ENCODE measurements around the gene TJP1. TPM values are rescaled to one million over a fixed set of nuclear protein-coding genes. Genes with fewer than 3 reads are reported as not detected.
"Not testable (repeated sequence)": the region's sequence is repeated elsewhere in the genome, so short reads cannot be mapped to it uniquely, and the experiment has no call there.

TJP1 gene
- total RNA-seq, 1 donor from 2014 or later = 122 TPM

GRCh38 chr15:29750754-29751153 is 71.5 kb downstream of the TJP1 start:
- no peak for DNase-seq

- DNase-seq = no peak
Measured at GRCh38 chr15:29749365-29750086, 72.7 kb downstream of the TJP1 start.

GRCh38 chr15:29747837-29748417 is 74.3 kb downstream of the TJP1 start:
- peak; percentile 55 for DNase-seq

GRCh38 chr15:29743475-29743874 is 78.8 kb downstream of the TJP1 start:
- DNase-seq = no peak

GRCh38 chr15:29740692-29741311 is 81.5 kb downstream of the TJP1 start:
- peak; percentile 17 for DNase-seq

GRCh38 chr15:29736744-29737020 is 85.6 kb downstream of the TJP1 start:
- peak; percentile 85 for DNase-seq

- DNase-seq = no peak
Measured at GRCh38 chr15:29736012-29736743, 86.1 kb downstream of the TJP1 start.

- DNase-seq = no peak
Measured at GRCh38 chr15:29734917-29735572, 87.2 kb downstream of the TJP1 start.

- DNase-seq = no peak
Measured at GRCh38 chr15:29731865-29732264, 90.4 kb downstream of the TJP1 start.

GRCh38 chr15:29730471-29730870 is 91.8 kb downstream of the TJP1 start:
- not testable (repeated sequence) for DNase-seq

- DNase-seq = no peak
Measured at GRCh38 chr15:29728418-29728817, 93.8 kb downstream of the TJP1 start.

- DNase-seq = no peak
Measured at GRCh38 chr15:29727871-29728270, 94.4 kb downstream of the TJP1 start.

GRCh38 chr15:29726553-29726952 is 95.7 kb downstream of the TJP1 start:
- DNase-seq = no peak

GRCh38 chr15:29724026-29724425 is 98.2 kb downstream of the TJP1 start:
- no peak for DNase-seq

- DNase-seq = no peak
Measured at GRCh38 chr15:29713784-29714183, 108.5 kb downstream of the TJP1 start.

- DNase-seq = no peak
Measured at GRCh38 chr15:29712149-29712885, 110.0 kb downstream of the TJP1 start.

- no peak for DNase-seq
Measured at GRCh38 chr15:29711531-29711930, 110.7 kb downstream of the TJP1 start.

- no peak for DNase-seq
Measured at GRCh38 chr15:29708519-29708918, 113.7 kb downstream of the TJP1 start.

- no peak for DNase-seq
Measured at GRCh38 chr15:29704950-29705597, 117.2 kb downstream of the TJP1 start.

- DNase-seq = no peak
Measured at GRCh38 chr15:29701151-29701550, 121.1 kb downstream of the TJP1 start.

- no peak for DNase-seq
Measured at GRCh38 chr15:29700296-29700695, 122.0 kb downstream of the TJP1 start.

- no peak for DNase-seq
Measured at GRCh38 chr15:29699791-29700190, 122.5 kb downstream of the TJP1 start.

All from dermis blood vessel endothelial cell (primary cell).